Sigmoid colon (tissue), 7 donors: ENCODE results near the gene ARHGAP15. TPM values are rescaled to one million over a fixed set of nuclear protein-coding genes. Genes with fewer than 3 reads are reported as not detected.

Experiments used
- DNase-seq: peaks from one replicate; pipeline ENCODE4 v3.0.0-alpha.2; 2019
- H3K27ac ChIP-seq, 4 donors: fragments of 200-600 bp; sonication (generic); one replicate each; pipeline ENCODE4 v1.5.1; 2016 to 2019; ENCODE audit warnings: mild to moderate bottlenecking in 1 of 4
- H3K27me3 ChIP-seq, 3 donors: fragments of 200-600 bp; sonication (generic); one replicate each; pipeline ENCODE4 v1.5.1; 2019; ENCODE audit warnings: mild to moderate bottlenecking in 1 of 3
- H3K36me3 ChIP-seq, 4 donors: fragments of 200-600 bp; sonication (generic); one replicate each; pipeline ENCODE4 v1.5.1; 2016 to 2019
- H3K4me1 ChIP-seq, 4 donors: fragments of 200-600 bp; sonication (generic); one replicate each; pipeline ENCODE4 v1.5.1; 2017 to 2019
- H3K4me3 ChIP-seq, 4 donors: fragments of 200-600 bp; sonication (generic); one replicate each; pipeline ENCODE4 v1.5.1; 2017 to 2019; ENCODE audit warnings: mild to moderate bottlenecking in 2 of 4, moderate library complexity in 1 of 4
- H3K9me3 ChIP-seq, 4 donors: fragments of 200-600 bp in 3 of 4; sonication (generic) in 3 of 4; one replicate each; pipeline versions ENCODE4 v1.5.1 to v1.6.1; 2013 to 2019
- CTCF ChIP-seq, 4 experiments: fragments of 450-650 bp in 3 of 4; fragments of 200-600 bp in 1 of 4; IDR thresholded peaks; one replicate each; pipeline ENCODE4 v1.5.1; 2016 to 2019; ENCODE audit warnings: antibody characterized with exemption in 4 of 4, mild to moderate bottlenecking in 3 of 4, moderate library complexity in 2 of 4
- EP300 ChIP-seq, 4 donors: sonication (generic); formaldehyde crosslinking; IDR thresholded peaks; one replicate each; pipeline ENCODE4 v1.6.1; 2017; ENCODE audit warnings: antibody characterized with exemption in 4 of 4
- POLR2A ChIP-seq, 2 donors: fragments of 450-650 bp; IDR thresholded peaks; one replicate each; pipeline ENCODE4 v1.6.1; 2016; ENCODE audit warnings: antibody characterized with exemption in 2 of 2, mild to moderate bottlenecking in 2 of 2, moderate library complexity in 2 of 2
- POLR2AphosphoS5 ChIP-seq, 4 donors: sonication (generic); formaldehyde crosslinking; IDR thresholded peaks; one replicate each; pipeline ENCODE4 v1.6.1; 2017; ENCODE audit warnings: antibody characterized with exemption in 4 of 4
- WGBS, 2 donors: extraction: QIAGEN DNeasy Blood & Tissue Kit; methylation state at CpG; one replicate each; pipeline ENCODE4 v1.1.7; 2013; 5-methylcytosine and 5-hydroxymethylcytosine counted together
- intact Hi-C: fragments of 100-400 bp; cut with DNase I; formaldehyde crosslinking; loops from one replicate; pipeline ENCODE4 v1.15.1; 2023
- polyA plus RNA-seq, 3 donors: library from polyadenylated mRNA; stranded (reverse); fragments of 200-250 nt; gene quantifications; one replicate each; pipeline ENCODE4 v1.2.3, GENCODE V29; 2013
- total RNA-seq, 4 donors: library from RNA; depleted of rRNA; stranded (reverse); fragments of >200 nt; gene quantifications; one replicate each; pipeline ENCODE4 v1.1.0, GENCODE V29; 2016
- donor health status: healthy with polysubstance abuse.
- donor health status: Bipolar disorder and iron deficiency.
- donor health status: healthy.

The ARHGAP15 gene
- total and polyA plus RNA-seq, 7 donors: 3.7 to 16.4 (median 6.0) TPM

- no peak for DNase-seq
- intact Hi-C loops: no loop called here
- TF ChIP-seq CTCF (IDR thresholded peaks at IDR 0.05) (no peak), POLR2A (IDR thresholded peaks at IDR 0.05) (no peak), EP300 (IDR thresholded peaks at IDR 0.05) (no peak), POLR2AphosphoS5 (IDR thresholded peaks at IDR 0.05) (no peak)
- Histone ChIP-seq H3K36me3 (no peaks in the 10 kb centered on the region), H3K27me3 (no peaks in the 10 kb centered on the region), H3K4me3 (no peak overlapping the region), H3K4me1 (no peaks in the 10 kb centered on the region), H3K9me3 (no peaks in the 10 kb centered on the region), H3K27ac (no peak overlapping the region)
- WGBS, 2 donors: 72 to 75% methylated on average over 2 of the region's 2 CpGs
These were observed 269.6 kb downstream of the ARHGAP15 start for GRCh38 chr2:143398781-143399180.

DNA sequence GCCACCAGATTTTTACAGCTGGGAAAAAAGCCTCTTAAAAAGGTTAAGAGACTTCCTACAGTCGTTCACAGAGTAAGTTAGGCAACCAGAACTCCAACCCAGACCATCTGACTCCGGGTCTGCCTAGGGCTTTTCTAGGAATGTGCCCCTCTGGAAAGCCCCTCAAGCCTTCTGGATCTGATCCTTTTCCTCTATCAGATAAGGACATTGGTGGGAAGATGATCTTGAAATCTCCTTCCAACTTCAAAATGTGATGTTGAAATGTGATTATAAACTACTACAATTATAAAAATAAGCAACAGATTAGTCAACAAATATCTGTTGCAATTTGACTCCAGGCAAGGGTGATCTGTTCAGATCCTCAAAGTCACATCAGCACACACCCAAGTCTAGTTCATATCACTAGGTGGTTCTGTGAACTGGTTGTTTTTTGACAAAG is 270.4 kb downstream of the ARHGAP15 start:
- TF ChIP-seq POLR2AphosphoS5 (IDR thresholded peaks at IDR 0.05): no peak
- no peak for TF ChIP-seq POLR2A (IDR thresholded peaks at IDR 0.05)
- TF ChIP-seq EP300 (IDR thresholded peaks at IDR 0.05): no peak
- TF ChIP-seq CTCF (IDR thresholded peaks at IDR 0.05): no peak
- Histone ChIP-seq H3K27ac (no peak overlapping the region), H3K9me3 (no peaks in the 10 kb centered on the region), H3K27me3 (no peaks in the 10 kb centered on the region), H3K36me3 (no peaks in the 10 kb centered on the region), H3K4me1 (no peaks in the 10 kb centered on the region), H3K4me3 (no peak overlapping the region)
- 42 to 64% methylated on average over 2 of the region's 2 CpGs for WGBS, 2 donors
- no peak for DNase-seq
- intact Hi-C loops: no loop called here

DNA sequence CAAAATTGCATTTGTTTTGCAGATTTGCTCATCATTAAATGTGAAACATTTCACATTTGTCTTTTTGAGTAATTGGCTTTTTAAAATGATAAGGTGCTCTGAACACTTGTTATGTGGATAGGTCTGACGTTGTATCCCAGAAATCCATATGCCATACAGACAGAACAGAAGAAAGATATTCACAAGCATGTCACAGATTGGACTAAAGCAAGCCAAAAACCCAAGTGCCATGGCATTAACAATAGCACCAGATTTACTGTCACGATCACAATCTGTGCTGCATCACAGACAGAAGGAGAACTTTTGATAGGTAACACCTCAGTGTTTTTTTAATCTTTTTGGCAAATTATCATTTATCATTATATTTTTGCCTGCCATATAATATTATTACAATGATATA is 272.6 kb downstream of the ARHGAP15 start:
- no peaks in the 10 kb centered on the region for H3K36me3 ChIP-seq
- 74 to 87% methylated on average over 2 of the region's 2 CpGs for WGBS, 2 donors
- H3K27me3 ChIP-seq: no peaks in the 10 kb centered on the region
- intact Hi-C loops: no loop called here
- TF ChIP-seq EP300 (IDR thresholded peaks at IDR 0.05) (no peak), CTCF (IDR thresholded peaks at IDR 0.05) (no peak), POLR2AphosphoS5 (IDR thresholded peaks at IDR 0.05) (no peak), POLR2A (IDR thresholded peaks at IDR 0.05) (no peak)
- H3K4me3 ChIP-seq: no peak overlapping the region
- DNase-seq: no peak
- no peak overlapping the region for H3K27ac ChIP-seq
- H3K4me1 ChIP-seq: no peaks in the 10 kb centered on the region
- H3K9me3 ChIP-seq: no peaks in the 10 kb centered on the region

DNA sequence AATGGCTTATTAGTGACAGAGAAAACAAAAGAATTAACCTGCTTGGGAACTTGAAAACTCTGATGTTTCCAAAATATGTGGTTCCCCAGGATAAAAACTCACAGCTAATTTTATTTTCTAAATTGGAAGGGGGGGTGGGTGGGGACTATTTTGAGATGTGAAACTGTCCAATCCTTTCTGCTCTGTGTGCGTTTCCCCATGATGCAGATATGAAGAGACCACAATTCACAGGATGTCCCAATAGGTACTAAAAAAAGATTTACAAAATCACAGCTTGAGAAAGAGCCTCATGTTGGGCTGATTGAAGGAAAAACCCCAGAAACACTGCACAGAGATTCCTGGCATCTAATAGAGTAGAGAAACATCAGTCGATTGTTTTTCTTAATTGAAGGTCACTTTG is 273.2 kb downstream of the ARHGAP15 start:
- no peaks in the 10 kb centered on the region for H3K27me3 ChIP-seq
- H3K36me3 ChIP-seq: no peaks in the 10 kb centered on the region
- DNase-seq: no peak
- no peak overlapping the region for H3K4me3 ChIP-seq
- WGBS, 2 donors: 76 to 78% methylated on average over 2 of the region's 2 CpGs
- H3K27ac ChIP-seq: no peak overlapping the region
- no peaks in the 10 kb centered on the region for H3K9me3 ChIP-seq
- H3K4me1 ChIP-seq: no peaks in the 10 kb centered on the region
- no peak for TF ChIP-seq CTCF (IDR thresholded peaks at IDR 0.05)
- TF ChIP-seq EP300 (IDR thresholded peaks at IDR 0.05): no peak
- TF ChIP-seq POLR2AphosphoS5 (IDR thresholded peaks at IDR 0.05): no peak
- no peak for TF ChIP-seq POLR2A (IDR thresholded peaks at IDR 0.05)
- intact Hi-C loops: no loop called here
